ENCODE measurements around the gene LYST. TPM values are rescaled to one million over a fixed set of nuclear protein-coding genes. Genes with fewer than 3 reads are reported as not detected.

The LYST gene

Small RNAs within 50 kb of the gene (small RNA-seq; reads per million reads assigned to genes)
- gene MIR1537 (ENCODE audit: low read depth) (not detected), gene RNU6-968P (ENCODE audit: low read depth) (not detected)

All from mesenchymal stem cell (in vitro differentiated cells and primary cell).